Activated CD8-positive, alpha-beta memory T cell treated with anti-CD3 and anti-CD28 coated beads, Interleukin-2, amount 50 U/mL, for 1 hour (primary cell): Measurements from ENCODE around the gene RUSC1.
A peak's percentile ranks its signal among the peaks of the same experiment; 100 is the strongest.
"Not testable (repeated sequence)": the region's sequence is repeated elsewhere in the genome, so short reads cannot be mapped to it uniquely, and the experiment has no call there.

Source experiments
- DNase-seq: peaks from one replicate; pipeline ENCODE4 v3.0.0-alpha.2; 2020; ENCODE audit errors: extremely low read depth

The RUSC1 gene

DNA sequence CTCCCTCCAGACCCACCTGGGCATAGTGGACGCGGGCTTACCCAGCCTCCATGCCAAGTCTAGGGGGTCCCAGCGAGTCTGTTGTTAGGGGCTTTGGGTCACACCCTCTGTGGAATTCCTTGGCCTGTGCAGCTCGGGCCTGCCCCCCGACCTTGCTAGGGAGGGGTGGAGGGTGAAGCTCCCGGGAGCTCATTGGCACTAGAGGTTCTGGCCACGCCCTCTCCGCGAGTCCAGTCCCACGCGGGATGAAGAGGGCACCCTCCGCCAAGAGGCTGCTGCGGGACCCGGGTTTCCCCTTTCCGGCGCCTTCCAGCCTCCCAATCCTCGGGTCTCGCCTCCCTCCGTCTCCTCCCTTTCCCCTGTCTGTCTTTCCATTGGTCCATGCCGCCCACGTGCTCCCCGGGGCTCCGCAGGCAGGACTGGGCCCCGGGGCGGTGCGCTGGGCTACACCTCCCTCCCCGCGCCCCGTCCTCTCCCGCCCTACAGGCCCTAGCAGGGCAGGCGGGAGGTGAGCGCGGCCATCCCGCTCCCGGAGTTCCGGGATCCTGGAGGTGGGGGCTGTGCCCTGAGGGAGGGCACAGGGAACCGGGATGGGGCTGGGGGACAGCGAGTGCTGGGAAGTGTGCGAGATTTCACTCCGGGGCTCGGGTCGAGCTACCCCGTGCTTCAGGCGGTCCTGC, 3.5 kb downstream of the RUSC1 start:
- DNase-seq, result peak; percentile 60

DNA sequence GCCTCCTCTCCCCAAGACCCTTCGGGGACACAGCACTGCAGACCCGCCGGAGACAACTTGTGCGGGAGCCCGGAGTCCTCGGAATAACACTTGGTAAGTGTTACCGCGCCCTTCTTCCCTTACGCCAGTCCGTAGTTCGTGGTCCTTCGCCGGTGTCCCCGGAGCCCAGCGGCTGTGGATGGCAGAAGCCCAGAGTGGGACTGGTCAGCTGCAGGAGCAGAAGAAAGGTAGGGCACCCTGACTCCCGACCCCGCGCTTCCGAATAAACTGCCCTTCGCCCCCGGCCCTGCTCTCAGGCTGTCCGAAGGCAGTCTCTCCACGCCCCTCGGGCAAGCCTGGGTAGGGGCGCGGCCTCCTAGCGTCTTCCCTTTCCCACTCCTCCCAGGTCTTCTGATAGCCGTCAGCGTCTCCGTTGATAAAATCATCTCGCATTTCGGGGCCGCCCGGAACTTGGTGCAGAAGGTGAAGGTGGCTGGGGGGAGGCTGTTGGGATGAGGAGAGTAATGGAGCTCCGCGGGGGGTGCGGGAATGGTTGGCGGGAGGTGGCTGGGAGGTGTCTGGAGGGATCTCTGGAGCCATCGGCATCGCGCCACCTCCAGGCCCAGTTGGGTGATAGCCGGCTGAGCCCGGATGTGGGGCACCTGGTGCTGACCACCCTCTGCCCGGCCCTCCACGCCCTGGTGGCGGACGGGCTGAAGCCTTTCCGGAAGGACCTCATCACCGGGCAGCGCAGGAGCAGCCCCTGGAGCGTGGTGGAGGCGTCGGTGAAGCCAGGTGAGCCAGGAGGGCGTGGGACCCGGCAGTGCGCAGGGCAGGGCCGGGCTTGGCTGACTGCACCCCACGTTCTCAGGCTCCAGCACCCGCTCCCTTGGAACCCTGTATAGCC, 4.3 kb downstream of the RUSC1 start:
- DNase-seq, result no peak

DNA sequence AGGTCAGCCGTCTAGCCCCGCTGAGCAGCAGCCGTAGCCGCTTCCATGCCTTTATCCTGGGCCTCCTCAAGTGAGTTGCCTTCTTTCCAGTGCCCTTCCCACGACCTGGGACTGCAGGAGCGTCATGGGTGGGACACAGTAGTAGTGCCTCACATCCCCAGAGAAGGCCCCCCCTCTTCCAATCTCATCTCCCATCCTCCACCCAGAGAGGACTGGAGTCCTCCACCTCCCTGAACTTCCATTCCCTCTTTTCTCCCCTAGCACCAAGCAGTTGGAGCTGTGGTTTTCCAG, 4.9 kb downstream of the RUSC1 start:
- no peak for DNase-seq

DNA sequence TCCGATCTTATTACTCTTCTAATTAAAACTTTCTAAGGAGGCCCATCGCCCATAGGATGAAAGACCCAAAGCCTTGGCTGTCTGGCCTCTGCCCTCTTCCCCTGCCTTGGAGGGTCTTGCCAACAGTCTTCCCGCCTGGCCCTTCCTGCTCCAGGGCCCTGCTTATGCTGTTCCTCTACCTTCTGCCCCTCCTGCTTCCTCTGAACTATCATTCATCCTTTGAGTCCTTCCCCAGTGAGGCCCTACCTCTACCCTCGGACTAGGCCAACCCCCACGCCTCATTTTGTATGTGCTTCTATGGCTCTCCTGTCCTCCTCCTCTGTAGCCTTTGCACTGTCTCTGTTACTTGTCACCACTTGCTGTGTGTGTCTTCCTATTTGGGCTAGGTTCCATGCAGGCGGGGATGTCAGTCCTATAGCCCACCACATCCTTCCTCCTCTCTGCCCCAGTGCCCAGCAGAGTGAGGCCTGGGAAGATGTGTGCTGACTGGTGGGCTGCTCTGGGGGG, 5.4 kb downstream of the RUSC1 start:
- no peak for DNase-seq

DNA sequence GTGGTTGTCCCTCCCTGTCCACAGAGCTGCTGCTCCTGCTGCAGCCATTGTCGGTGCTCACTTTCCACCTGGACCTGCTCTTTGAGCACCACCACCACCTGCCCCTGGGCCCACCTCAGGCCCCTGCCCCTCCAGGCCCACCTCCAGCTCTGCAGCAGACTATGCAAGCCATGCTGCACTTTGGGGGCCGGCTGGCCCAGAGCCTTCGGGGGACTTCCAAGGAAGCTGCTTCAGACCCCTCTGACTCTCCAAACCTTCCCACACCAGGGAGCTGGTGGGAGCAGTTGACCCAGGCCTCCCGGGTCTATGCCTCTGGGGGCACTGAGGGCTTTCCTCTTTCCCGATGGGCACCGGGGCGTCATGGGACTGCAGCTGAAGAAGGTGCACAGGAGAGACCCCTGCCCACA, 5.9 kb downstream of the RUSC1 start:
- no peak for DNase-seq

DNA sequence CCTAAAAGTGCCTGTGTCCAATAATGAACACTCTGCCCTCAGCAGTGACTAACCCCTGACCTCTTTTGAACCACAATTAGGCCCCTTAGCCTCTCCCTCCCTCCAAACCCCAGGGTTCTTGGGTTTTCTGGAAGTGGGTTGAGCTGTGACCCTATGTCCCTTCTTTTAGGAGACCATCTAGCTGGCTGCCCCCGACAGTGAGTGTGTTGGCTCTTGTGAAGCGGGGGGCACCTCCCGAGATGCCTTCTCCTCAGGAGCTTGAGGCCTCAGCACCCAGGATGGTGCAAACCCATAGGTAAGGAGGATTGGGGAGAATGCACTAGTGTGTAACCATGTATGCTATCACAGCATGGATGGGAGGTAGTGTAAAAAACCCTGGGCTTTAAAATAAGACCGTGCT, 7.3 kb downstream of the RUSC1 start:
- DNase-seq, result no peak

DNA sequence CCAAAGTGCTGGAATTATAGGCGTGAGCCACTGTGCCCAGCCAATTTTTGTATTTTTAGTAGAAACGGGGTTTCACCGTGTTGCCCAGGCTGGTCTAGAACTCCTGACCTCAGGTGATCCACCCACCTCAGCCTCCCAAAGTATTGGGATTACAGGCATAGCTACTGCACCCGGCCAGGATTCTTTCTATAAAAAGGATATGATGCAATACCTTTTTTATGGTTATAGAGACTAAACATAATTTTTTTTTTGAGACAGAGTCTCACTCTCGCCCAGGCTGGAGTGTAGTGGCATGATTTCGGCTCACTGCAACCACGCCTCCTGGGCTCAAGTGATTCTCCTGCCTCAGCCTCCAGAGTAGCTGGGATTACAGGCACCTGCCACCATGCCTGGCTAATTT, 8.2 kb downstream of the RUSC1 start:
- not testable (repeated sequence) for DNase-seq

DNA sequence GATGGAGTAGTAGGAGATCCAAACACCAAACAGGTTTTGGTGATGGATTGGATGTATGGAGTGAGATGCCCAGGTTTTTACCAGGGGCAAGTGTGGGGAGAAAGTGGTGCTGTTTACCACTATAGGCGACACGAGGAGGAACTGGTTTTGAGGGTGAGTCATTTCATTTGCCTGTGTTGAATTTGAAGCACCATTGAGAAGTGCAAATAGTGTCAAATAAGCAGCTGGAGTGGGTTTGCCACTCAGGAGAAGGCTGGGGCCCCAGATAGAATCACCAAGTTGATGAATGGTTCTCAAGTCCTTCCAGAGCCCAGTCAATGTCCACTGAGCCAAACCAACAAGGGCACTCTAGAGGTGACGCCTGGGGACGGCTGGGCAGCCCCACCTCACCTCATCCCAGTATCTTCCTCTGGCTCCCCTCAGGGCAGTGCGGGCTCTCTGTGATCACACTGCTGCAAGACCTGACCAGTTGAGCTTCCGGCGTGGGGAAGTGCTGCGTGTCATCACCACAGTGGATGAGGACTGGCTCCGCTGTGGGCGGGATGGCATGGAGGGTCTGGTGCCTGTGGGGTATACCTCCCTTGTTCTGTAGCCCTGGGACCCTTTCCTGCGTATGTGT, 9.4 kb downstream of the RUSC1 start:
- DNase-seq, result no peak

DNA sequence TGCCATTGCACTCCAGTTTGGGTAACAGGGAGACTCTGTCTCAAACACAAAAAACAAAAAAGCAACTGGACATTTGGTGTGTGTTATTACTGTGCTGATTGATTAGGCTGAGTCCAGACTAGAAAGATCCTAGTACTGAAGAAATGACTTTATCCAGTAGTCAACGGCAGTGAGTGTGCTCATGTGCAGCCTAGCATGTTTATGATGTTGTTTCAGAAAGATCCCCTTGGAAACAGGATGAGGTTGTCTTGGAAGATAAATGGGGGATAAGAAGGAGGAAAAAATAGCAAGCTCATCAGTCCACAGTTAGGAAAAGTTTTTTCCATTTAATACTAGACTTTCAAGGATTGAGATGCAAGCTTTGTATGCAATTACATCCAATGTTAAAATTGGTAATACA, 14.3 kb downstream of the RUSC1 start:
- DNase-seq, result no peak

DNA sequence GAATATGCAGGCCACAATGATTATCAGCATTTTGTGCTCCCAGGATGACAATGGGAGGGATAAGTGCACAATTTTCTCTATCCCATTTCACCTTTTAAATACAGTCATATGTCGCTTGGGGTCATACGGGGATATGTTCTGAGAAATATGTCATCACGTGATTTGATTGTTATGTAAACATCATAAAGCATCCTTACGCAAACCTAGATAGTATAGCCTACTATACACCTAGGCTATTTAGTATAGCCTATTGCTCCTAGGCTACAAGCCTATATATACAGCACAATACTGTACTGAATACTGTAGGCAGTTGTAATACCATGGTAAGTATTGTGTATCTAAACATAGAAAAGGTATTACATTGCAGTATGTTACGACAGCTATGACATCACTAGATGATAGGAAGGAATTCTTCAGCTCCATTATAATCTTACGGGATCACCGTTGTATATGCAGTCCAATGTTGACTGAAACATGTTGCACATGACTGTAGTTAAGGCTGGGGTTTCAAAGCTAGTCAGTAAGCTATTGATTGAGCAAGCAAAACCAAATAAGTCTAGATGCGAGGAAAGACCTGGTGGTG, 18.9 kb downstream of the RUSC1 start:
- no peak for DNase-seq

DNA sequence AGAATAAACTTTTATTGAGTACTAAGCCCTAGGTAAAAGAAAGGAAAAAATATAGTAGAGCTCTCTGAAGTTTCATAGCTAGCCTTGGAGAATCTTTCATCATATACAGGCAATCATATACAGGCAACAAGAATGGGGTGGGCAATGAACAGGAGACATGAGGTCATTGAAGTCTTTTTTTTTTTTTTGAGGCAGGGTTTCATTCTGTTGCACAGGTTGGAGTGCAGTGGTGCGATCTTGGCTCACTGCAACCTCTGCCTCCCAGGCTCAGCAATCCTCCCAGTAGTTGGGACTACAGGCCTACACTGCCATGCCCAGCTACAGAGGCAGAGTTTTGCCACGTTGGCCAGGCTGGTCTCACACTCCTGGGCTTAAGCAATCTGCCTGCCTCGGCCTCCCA, 22.1 kb downstream of the RUSC1 start:
- no peak for DNase-seq

DNA sequence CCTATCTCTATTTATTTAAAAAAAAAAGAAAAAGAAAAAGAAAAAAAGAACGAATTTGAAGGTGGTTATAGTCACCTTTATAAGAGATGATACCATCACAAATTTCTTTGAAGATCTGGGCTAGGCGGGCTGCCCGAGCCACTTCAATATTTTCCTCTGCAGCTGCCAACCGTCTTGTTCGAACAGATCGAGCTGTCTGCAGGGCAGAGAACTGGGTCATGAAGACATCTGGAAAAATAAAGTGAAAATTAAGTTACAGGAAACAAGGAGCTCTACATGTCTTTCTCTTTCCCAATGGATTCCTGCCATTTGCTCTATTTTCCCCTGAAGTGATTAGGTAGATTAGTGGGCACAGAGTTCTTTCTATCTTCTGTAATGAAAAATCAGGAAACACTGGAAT, 31.9 kb downstream of the RUSC1 start:
- no peak for DNase-seq

DNA sequence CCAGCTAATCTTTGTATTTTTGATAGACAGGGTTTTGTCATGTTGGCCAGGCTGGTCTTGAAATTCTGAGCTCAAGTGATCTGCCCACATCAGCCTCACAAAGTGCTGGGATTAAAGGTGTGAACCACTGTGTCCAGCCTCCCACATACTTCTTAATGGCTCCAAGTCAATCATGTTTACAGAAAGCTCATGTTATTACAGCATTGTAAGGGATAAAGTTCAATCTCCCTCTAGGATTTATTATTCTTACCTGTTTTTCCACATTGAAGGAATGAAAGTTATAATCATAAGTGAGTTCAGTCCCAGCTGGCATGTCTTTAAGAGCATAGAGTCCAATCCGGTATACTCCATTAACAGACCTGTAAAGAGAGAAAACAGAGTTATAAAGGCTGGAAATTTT, 39.4 kb downstream of the RUSC1 start:
- DNase-seq, result no peak

DNA sequence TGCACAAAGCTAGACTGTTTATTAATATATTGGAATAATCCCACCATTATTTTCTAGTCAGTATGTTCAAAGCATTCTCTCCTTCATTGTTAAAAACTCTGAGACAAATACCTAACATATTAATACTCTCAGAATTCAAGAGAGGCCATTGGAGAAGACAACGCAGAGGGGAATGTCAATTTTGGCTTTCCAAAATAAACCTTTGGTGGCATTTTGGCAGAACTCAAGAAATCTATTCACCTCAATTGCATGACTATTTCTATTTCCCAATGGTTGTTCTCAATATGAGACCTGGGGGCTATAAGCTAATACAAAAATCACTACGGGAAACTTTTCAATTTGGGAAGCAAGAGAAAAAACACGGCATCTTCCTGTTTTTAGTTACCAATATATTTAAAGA, 58.5 kb downstream of the RUSC1 start:
- DNase-seq, result no peak

DNA sequence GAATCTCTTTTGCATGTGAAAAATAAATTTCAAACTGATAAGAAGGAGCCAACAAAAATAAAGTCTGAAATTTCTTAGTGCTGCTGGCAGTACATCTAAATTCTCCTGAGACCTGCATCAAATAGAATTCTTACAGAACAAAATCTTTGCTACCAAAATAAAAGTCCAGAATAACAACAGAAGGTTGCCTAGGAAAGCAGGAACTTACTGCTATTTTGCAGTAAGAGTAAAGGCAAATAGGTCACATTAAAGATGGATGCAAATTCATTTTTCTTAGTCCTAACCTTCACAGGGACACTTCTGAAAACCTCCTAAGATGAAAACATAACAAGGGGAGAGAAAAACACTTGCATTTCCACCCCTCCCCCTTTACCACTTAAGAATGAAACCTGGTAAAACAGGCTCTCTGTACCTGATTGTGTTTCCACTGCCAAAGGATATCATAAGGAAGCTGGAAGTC, 59.0 kb downstream of the RUSC1 start:
- DNase-seq, result no peak
